ENCODE results near the gene CTSD. TPM values are rescaled to one million over a fixed set of nuclear protein-coding genes. Genes with fewer than 3 reads are reported as not detected.

The CTSD gene
- total RNA-seq, 4 donors from 2014 or later: 359 to 1,165 (median 624) TPM

GRCh38 chr11:1714908-1715885 is 48.5 kb downstream of the CTSD start:
- ATAC-seq (ENCODE audit: low FRiP score) (no peak), DNase-seq (ENCODE audit: low spot score) (no peak)
- TF ChIP-seq CTCF (IDR thresholded peaks at IDR 0.05): no peak

- no peak for TF ChIP-seq CTCF (IDR thresholded peaks at IDR 0.05)
- no peak for ATAC-seq (ENCODE audit: low FRiP score)
- DNase-seq (ENCODE audit: low spot score): no peak
Observed at GRCh38 chr11:1708716-1709115, 55.0 kb downstream of the CTSD start.

- TF ChIP-seq CTCF (IDR thresholded peaks at IDR 0.05): no peak
- ATAC-seq (ENCODE audit: low FRiP score): no peak
- no peak for DNase-seq (ENCODE audit: low spot score)
Observed at GRCh38 chr11:1707751-1708150, 56.0 kb downstream of the CTSD start.

GRCh38 chr11:1706634-1707400 is 56.9 kb downstream of the CTSD start:
- ATAC-seq (ENCODE audit: low FRiP score) (no peak), DNase-seq (ENCODE audit: low spot score) (no peak)
- no peak for TF ChIP-seq CTCF (IDR thresholded peaks at IDR 0.05)

DNA sequence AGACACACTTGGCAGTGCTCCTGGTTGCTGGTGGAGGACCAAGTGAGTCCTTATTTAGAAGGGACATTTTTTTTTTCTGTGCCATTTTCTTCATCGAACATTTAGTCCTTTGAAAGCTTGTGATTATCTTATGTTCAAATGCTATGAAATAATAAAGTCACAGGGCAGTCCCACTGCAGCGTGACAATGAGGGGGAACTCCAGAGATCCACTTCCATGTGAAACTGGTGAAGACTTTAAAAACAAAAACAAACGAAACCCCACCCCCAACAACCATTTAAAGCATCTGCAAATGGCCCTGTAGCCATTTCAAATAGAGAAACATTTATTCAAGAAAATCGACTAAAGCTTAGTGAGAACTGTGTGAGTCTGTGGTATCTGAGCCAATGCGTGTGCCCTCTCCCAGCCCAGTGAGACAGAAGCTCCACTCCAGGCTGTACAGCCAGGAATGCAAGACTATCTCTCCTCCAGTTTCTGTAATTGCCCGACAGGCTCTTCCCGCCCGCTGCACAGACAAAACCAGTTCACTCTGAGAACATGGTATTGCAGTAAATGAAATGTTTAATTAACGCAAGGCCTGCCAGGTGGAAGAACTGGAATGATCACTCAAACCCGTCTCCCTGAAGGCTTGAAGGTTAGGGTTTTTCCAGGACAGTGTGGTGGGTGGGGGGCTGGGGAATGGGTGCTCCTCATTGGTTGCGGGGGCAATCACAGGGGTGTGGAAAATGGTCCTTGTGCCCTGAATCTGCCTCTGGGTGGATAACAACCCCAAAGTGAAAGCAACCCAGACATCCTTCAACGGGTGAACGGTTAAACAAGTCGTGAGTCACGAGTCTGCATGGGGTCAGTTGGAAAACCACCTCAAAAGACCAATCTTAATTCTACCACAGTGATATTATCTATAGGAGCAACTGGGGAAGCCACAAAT is 58.3 kb downstream of the CTSD start:
- DNase-seq (ENCODE audit: low spot score): no peak
- TF ChIP-seq CTCF (IDR thresholded peaks at IDR 0.05): no peak
- ATAC-seq (ENCODE audit: low FRiP score): no peak

- no peak for DNase-seq (ENCODE audit: low spot score)
- no peak for ATAC-seq (ENCODE audit: low FRiP score)
- TF ChIP-seq CTCF (IDR thresholded peaks at IDR 0.05): no peak
Observed at GRCh38 chr11:1703146-1703545, 60.6 kb downstream of the CTSD start.

All from omental fat pad (tissue), 4 donors.